Measurements from ENCODE around the gene GPC3.

DNA sequence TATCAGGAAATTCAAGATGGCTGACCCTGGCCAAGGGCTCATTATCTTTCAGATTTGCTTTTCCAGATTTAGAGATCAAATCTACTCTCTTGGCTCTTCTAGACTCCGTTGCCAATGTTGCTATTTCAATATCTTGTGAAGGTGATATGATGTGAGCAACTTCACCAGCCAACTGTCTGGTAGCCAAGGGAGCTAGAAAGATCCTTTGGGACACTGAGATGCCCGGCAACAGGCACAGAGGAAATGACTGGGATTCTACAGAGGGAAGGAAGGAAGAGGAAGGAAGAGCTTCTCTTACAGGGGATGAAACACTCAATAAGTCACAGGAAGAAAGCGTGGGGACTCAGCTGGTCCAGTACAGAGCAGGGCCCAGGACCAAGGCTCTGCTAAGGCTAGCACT is 448.3 kb downstream of the GPC3 start:
- TF ChIP-seq CEBPB (IDR thresholded peaks at IDR 0.05; ENCODE audit: low read depth, low read length) (no peak), RCOR1 (IDR thresholded peaks at IDR 0.05; ENCODE audit: insufficient replicate concordance, low read length) (no peak), POLR2A (IDR thresholded peaks at IDR 0.05; ENCODE audit: low read depth, low read length) (no peak), SMC3 (IDR thresholded peaks at IDR 0.05; ENCODE audit: low read depth, low read length) (no peak), RFX5 (IDR thresholded peaks at IDR 0.05; ENCODE audit: low read depth, low read length) (no peak), CHD1 (IDR thresholded peaks at IDR 0.05; ENCODE audit: low read depth, low read length) (no peak), ELK1 (IDR thresholded peaks at IDR 0.05; ENCODE audit: borderline replicate concordance, low read depth, low read length) (no peak), MXI1 (IDR thresholded peaks at IDR 0.05; ENCODE audit: borderline replicate concordance, low read depth, low read length) (no peak), FOS (IDR thresholded peaks at IDR 0.05; ENCODE audit: low read depth, low read length) (no peak)
- TF ChIP-seq, protein P1, sequence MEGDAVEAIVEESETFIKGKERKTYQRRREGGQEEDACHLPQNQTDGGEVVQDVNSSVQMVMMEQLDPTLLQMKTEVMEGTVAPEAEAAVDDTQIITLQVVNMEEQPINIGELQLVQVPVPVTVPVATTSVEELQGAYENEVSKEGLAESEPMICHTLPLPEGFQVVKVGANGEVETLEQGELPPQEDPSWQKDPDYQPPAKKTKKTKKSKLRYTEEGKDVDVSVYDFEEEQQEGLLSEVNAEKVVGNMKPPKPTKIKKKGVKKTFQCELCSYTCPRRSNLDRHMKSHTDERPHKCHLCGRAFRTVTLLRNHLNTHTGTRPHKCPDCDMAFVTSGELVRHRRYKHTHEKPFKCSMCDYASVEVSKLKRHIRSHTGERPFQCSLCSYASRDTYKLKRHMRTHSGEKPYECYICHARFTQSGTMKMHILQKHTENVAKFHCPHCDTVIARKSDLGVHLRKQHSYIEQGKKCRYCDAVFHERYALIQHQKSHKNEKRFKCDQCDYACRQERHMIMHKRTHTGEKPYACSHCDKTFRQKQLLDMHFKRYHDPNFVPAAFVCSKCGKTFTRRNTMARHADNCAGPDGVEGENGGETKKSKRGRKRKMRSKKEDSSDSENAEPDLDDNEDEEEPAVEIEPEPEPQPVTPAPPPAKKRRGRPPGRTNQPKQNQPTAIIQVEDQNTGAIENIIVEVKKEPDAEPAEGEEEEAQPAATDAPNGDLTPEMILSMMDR (conservative IDR thresholded peaks at IDR 0.05; ENCODE audit: low read depth, low read length) = no peak
- TF ChIP-seq, protein P2, sequence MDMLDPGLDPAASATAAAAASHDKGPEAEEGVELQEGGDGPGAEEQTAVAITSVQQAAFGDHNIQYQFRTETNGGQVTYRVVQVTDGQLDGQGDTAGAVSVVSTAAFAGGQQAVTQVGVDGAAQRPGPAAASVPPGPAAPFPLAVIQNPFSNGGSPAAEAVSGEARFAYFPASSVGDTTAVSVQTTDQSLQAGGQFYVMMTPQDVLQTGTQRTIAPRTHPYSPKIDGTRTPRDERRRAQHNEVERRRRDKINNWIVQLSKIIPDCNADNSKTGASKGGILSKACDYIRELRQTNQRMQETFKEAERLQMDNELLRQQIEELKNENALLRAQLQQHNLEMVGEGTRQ (IDR thresholded peaks at IDR 0.05; ENCODE audit: low read depth, low read length) = no peak

Data from IMR-90 (cell line).